ENCODE measurements around the gene CABS1. TPM values are rescaled to one million over a fixed set of nuclear protein-coding genes. Genes with fewer than 3 reads are reported as not detected.

CABS1 gene
- total RNA-seq, 2 donors from 2014 or later, result 2.8 to 6.3 TPM

DNA sequence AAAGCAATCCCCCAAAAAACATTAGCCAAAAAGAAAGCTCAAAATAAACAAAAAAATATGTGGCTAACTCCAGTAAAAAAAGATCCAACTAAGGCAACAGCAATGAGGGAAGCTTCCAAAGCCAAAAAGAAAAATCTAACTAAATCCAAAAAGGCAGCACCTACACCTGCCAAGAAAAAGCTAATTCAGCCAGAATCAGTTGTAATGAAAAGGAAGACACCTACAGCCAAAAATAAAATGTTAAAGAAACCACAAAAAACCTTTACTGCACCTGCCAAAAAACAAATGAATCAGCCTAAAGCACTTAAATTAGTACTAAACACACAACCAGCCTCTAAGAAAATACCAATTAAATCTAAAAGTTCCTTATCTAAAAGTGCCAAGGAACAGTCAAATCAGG, 37.2 kb upstream of the CABS1 start:
- Histone ChIP-seq H3K27me3 (ENCODE audit: control insufficient read depth, insufficient read depth, low read length, poor library complexity, severe bottlenecking) (no peaks in the 10 kb centered on the region), H3K4me3 (ENCODE audit: low read length) (no peak overlapping the region), H3K27ac (ENCODE audit: low read depth, low read length) (no peak overlapping the region), H3K9me3 (ENCODE audit: control insufficient read depth, low read length) (no peaks in the 10 kb centered on the region), H3K4me1 (ENCODE audit: control insufficient read depth, insufficient read depth, low read length) (peaks cover 4% of the 10 kb centered on the region), H3K36me3 (ENCODE audit: control insufficient read depth, insufficient read depth, low read length) (no peaks in the 10 kb centered on the region), H3K9ac (ENCODE audit: extremely low read depth, low read length, poor library complexity, severe bottlenecking) (no peak overlapping the region)
- H3K27ac Mint-ChIP-seq, result no peak overlapping the region
- no peak for DNase-seq
- H3K4me3 Mint-ChIP-seq, result no peak overlapping the region
- no peaks in the 10 kb centered on the region for H3K9me3 Mint-ChIP-seq
- TF ChIP-seq CTCF (conservative IDR thresholded peaks at IDR 0.05), result no peak
- peaks cover 9% of the 10 kb centered on the region for H3K27me3 Mint-ChIP-seq (ENCODE audit: insufficient read depth)
- peaks cover 20% of the 10 kb centered on the region for H3K4me1 Mint-ChIP-seq
- H3K36me3 Mint-ChIP-seq (ENCODE audit: low read depth), result no peaks in the 10 kb centered on the region

GRCh38 chr4:70298051-70298450, 36.7 kb upstream of the CABS1 start:
- Mint-ChIP-seq H3K9me3 (no peaks in the 10 kb centered on the region), H3K27ac (no peak overlapping the region), H3K36me3 (ENCODE audit: low read depth) (no peaks in the 10 kb centered on the region), H3K4me3 (no peak overlapping the region), H3K27me3 (ENCODE audit: insufficient read depth) (peaks cover 9% of the 10 kb centered on the region), H3K4me1 (peaks cover 20% of the 10 kb centered on the region)
- Histone ChIP-seq H3K4me1 (ENCODE audit: control insufficient read depth, insufficient read depth, low read length) (peaks cover 4% of the 10 kb centered on the region), H3K27me3 (ENCODE audit: control insufficient read depth, insufficient read depth, low read length, poor library complexity, severe bottlenecking) (no peaks in the 10 kb centered on the region), H3K9ac (ENCODE audit: extremely low read depth, low read length, poor library complexity, severe bottlenecking) (no peak overlapping the region), H3K27ac (ENCODE audit: low read depth, low read length) (no peak overlapping the region), H3K36me3 (ENCODE audit: control insufficient read depth, insufficient read depth, low read length) (no peaks in the 10 kb centered on the region), H3K9me3 (ENCODE audit: control insufficient read depth, low read length) (no peaks in the 10 kb centered on the region), H3K4me3 (ENCODE audit: low read length) (no peak overlapping the region)
- no peak for DNase-seq
- WGBS, 2 experiments (ENCODE audit: insufficient coverage in 1 of 2, insufficient read length in 1 of 2), result 100% methylated on average over 1 of the region's 1 CpG
- TF ChIP-seq CTCF (conservative IDR thresholded peaks at IDR 0.05), result no peak

DNA sequence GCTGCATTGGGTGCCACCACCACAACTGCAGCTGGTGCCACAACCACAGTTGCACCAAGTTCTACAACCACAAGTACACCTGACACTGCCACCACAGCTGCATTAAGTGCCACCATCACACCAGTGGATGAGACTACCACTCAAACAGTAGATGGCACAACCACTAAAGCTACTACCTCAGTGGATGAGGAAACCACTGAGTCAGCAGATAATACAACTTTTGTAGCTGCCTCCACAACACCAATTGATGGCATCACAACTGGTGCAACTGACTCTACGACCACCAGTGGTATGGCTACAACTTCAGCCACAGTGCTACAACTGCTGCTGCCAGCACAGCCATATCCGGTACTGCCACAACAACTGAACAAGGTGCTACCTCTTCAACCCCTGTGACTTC, 35.1 kb upstream of the CABS1 start:
- DNase-seq, result no peak
- H3K4me1 Mint-ChIP-seq, result peaks cover 32% of the 10 kb centered on the region
- Histone ChIP-seq H3K4me1 (ENCODE audit: control insufficient read depth, insufficient read depth, low read length) (peaks cover 4% of the 10 kb centered on the region), H3K27me3 (ENCODE audit: control insufficient read depth, insufficient read depth, low read length, poor library complexity, severe bottlenecking) (no peaks in the 10 kb centered on the region), H3K9ac (ENCODE audit: extremely low read depth, low read length, poor library complexity, severe bottlenecking) (no peak overlapping the region), H3K27ac (ENCODE audit: low read depth, low read length) (no peak overlapping the region), H3K9me3 (ENCODE audit: control insufficient read depth, low read length) (no peaks in the 10 kb centered on the region), H3K4me3 (ENCODE audit: low read length) (no peak overlapping the region), H3K36me3 (ENCODE audit: control insufficient read depth, insufficient read depth, low read length) (no peaks in the 10 kb centered on the region)
- H3K27me3 Mint-ChIP-seq (ENCODE audit: insufficient read depth), result peaks cover 6% of the 10 kb centered on the region
- H3K9me3 Mint-ChIP-seq, result no peaks in the 10 kb centered on the region
- 75 to 94% methylated on average over 1 to 2 of the region's 2 CpGs for WGBS, 2 experiments (ENCODE audit: insufficient coverage in 1 of 2, insufficient read length in 1 of 2)
- H3K27ac Mint-ChIP-seq, result no peak overlapping the region
- no peak overlapping the region for H3K4me3 Mint-ChIP-seq
- H3K36me3 Mint-ChIP-seq (ENCODE audit: low read depth), result no peaks in the 10 kb centered on the region
- TF ChIP-seq CTCF (conservative IDR thresholded peaks at IDR 0.05), result no peak
